ENCODE data around the gene ASXL1.

ASXL1 gene

DNA sequence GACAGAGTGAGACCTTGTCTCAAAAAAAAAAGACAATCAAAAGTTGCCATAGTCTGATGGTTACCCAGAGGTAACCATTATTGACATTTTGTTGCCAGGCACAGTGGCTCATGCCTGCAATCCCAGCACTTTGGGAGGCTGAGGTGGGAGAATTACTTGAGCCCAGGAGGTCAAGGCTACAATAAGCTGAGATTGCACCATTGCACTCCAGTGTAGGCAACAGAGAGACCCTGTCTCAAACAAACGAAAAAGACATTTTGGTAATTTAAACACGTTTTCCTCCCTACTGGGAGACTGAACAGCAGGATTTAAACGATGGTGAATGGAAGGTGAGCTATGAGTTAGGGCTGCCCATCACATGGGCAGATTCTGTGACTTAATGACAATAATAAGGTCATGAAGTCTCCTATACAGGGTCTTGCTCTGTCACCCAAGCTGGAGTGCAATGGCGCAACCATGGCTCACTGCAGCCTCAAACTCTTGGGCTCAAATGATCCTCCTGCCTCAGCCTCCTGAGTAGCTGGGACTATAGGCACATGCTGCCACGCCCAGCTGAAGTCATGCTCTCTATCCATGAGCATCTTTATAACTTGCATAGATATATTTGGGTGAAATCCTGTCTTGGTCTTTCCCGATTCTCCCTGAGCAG lies 4.2 kb upstream of the ASXL1 start:
- TF ChIP-seq FOXP2 (optimal IDR thresholded peaks at IDR 0.05; ENCODE audit: borderline replicate concordance, extremely low read depth, extremely low read length, insufficient read depth), result no peak
- no peak for TF ChIP-seq POLR2AphosphoS5 (IDR thresholded peaks at IDR 0.05; ENCODE audit: low read depth, low read length)
- TF ChIP-seq TAF1 (IDR thresholded peaks at IDR 0.05; ENCODE audit: borderline replicate concordance, insufficient read depth, low read length), result no peak
- TF ChIP-seq, protein P1, sequence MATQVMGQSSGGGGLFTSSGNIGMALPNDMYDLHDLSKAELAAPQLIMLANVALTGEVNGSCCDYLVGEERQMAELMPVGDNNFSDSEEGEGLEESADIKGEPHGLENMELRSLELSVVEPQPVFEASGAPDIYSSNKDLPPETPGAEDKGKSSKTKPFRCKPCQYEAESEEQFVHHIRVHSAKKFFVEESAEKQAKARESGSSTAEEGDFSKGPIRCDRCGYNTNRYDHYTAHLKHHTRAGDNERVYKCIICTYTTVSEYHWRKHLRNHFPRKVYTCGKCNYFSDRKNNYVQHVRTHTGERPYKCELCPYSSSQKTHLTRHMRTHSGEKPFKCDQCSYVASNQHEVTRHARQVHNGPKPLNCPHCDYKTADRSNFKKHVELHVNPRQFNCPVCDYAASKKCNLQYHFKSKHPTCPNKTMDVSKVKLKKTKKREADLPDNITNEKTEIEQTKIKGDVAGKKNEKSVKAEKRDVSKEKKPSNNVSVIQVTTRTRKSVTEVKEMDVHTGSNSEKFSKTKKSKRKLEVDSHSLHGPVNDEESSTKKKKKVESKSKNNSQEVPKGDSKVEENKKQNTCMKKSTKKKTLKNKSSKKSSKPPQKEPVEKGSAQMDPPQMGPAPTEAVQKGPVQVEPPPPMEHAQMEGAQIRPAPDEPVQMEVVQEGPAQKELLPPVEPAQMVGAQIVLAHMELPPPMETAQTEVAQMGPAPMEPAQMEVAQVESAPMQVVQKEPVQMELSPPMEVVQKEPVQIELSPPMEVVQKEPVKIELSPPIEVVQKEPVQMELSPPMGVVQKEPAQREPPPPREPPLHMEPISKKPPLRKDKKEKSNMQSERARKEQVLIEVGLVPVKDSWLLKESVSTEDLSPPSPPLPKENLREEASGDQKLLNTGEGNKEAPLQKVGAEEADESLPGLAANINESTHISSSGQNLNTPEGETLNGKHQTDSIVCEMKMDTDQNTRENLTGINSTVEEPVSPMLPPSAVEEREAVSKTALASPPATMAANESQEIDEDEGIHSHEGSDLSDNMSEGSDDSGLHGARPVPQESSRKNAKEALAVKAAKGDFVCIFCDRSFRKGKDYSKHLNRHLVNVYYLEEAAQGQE (IDR thresholded peaks at IDR 0.05; ENCODE audit: insufficient read depth in 1 of 2, low read depth in 2 of 2, low read length in 2 of 2), result no peak
- no peak for TF ChIP-seq SIN3A (IDR thresholded peaks at IDR 0.05; ENCODE audit: borderline replicate concordance, insufficient read depth, low read length)

DNA sequence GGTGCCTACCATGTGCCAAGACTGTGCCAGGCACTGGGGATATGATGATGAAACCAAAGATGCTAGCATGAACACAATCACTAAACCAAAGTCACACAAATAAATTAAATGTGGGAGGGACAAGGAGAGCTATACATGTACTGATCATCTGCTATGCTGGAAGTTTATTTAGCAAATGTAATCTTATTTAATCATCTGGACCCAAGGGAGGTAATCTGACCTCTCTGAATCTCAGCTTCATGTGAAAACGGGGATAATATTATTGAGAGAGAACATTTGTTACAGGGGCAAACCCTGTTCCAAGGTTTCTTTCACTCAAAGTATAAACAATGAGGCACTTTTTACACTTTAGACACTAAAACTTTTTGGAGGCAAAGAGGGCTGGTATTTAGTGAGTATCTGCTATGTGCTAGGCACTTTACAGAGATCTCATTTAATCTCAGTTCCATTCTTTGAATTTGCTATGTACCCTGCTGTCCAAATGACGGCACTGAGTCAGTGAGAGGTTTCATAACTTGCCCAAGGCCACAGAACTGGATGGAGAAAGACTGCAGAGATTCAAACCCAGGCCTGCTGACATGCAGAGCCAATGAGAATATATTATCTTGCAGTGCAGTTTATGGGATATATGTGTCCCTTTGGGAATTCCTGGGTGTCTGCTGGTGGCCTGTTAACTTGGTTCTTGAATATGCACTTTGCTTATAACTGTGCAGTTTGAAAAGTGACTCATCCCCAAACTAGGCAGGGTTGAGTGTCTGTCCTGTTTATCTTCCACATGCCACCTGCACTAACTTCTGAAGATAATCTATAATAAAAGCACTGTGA lies 3.3 kb upstream of the ASXL1 start:
- TF ChIP-seq POLR2AphosphoS5 (IDR thresholded peaks at IDR 0.05; ENCODE audit: low read depth, low read length), result no peak
- no peak for TF ChIP-seq SIN3A (IDR thresholded peaks at IDR 0.05; ENCODE audit: borderline replicate concordance, insufficient read depth, low read length)
- TF ChIP-seq, protein P1 (IDR thresholded peaks at IDR 0.05; ENCODE audit: insufficient read depth in 1 of 2, low read depth in 2 of 2, low read length in 2 of 2), result no peak
- no peak for TF ChIP-seq TAF1 (IDR thresholded peaks at IDR 0.05; ENCODE audit: borderline replicate concordance, insufficient read depth, low read length)
- TF ChIP-seq FOXP2 (optimal IDR thresholded peaks at IDR 0.05; ENCODE audit: borderline replicate concordance, extremely low read depth, extremely low read length, insufficient read depth), result no peak

DNA sequence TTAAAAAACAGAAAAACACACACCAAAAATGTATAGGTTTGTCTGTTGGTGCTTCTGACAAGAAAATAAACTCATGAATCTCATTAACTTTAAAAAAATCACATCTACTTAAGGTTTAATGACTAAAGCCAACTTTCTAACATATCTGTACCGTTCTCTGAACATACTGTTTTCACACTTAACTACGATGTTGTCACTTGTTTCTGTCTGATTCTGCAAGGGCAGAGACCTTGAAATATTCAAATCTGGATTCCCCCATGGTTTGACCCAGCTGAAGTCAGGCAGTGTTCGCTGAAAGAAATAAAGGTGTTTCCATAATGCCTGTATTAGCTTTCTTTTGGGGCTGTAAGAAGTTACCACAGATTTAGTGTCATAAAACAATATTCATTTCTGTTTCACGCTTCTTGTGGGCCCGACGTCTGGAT lies 2.7 kb upstream of the ASXL1 start:
- TF ChIP-seq SIN3A (IDR thresholded peaks at IDR 0.05; ENCODE audit: borderline replicate concordance, insufficient read depth, low read length) (no peak), TAF1 (IDR thresholded peaks at IDR 0.05; ENCODE audit: borderline replicate concordance, insufficient read depth, low read length) (no peak), POLR2AphosphoS5 (IDR thresholded peaks at IDR 0.05; ENCODE audit: low read depth, low read length) (no peak), FOXP2 (optimal IDR thresholded peaks at IDR 0.05; ENCODE audit: borderline replicate concordance, extremely low read depth, extremely low read length, insufficient read depth) (no peak)
- TF ChIP-seq, protein P1 (IDR thresholded peaks at IDR 0.05; ENCODE audit: insufficient read depth in 1 of 2, low read depth in 2 of 2, low read length in 2 of 2), result no peak

DNA sequence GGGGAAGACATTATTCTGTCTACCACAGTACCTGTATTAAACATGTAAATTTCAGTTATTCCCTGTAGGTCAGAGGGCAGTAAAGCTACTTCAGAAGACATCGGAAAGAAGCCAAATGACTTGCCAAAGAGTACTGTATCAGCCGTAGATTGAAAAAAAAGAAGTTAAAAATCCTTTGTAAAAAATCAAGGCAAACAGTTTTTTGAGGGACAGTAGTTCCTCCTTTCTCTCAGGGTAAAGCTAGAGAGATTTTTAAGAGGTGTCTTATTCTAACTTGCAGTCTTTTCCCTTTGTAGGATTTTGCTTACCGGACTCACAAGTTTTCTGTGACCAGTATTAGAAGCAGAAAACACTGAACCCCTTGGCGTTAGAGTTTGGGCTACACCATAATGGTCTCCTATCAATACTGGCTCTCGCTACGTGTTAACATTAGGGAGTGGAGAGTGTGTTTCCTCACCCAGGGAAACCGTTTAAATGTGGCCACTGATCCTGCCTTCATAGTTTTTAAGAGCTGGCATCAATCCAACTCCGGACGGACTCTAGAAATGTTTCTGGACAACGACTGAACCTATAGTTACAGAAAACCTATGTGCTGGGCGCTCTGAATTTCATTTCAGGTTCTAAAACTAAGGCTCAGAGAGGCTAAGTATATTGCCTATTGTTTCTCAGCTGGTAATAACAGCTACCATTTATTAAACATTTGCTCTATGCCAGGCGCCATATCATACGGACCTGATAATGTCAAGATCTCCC lies 1.3 kb upstream of the ASXL1 start:
- TF ChIP-seq TAF1 (IDR thresholded peaks at IDR 0.05; ENCODE audit: borderline replicate concordance, insufficient read depth, low read length), result no peak
- no peak for TF ChIP-seq FOXP2 (optimal IDR thresholded peaks at IDR 0.05; ENCODE audit: borderline replicate concordance, extremely low read depth, extremely low read length, insufficient read depth)
- no peak for TF ChIP-seq POLR2AphosphoS5 (IDR thresholded peaks at IDR 0.05; ENCODE audit: low read depth, low read length)
- no peak for TF ChIP-seq SIN3A (IDR thresholded peaks at IDR 0.05; ENCODE audit: borderline replicate concordance, insufficient read depth, low read length)
- TF ChIP-seq, protein P1 (IDR thresholded peaks at IDR 0.05; ENCODE audit: insufficient read depth in 1 of 2, low read depth in 2 of 2, low read length in 2 of 2), result no peak

Measured in PFSK-1 (cell line).